Muscle layer of colon (tissue), 2 donors: ENCODE results near the gene GPR160.

ENCODE experiments used
- H3K27ac ChIP-seq: one replicate; pipeline ENCODE4 v1.7.0; 2013; ENCODE audit warnings: low read depth, mild to moderate bottlenecking, low read length, moderate library complexity
- H3K27me3 ChIP-seq, 2 donors: one replicate each; pipeline ENCODE4 v1.7.0; 2013; ENCODE audit warnings: low read length in 2 of 2, mild to moderate bottlenecking in 2 of 2; ENCODE audit not compliant: insufficient read depth in 2 of 2, control insufficient read depth in 1 of 2
- H3K36me3 ChIP-seq: one replicate; pipeline ENCODE4 v1.7.0; 2013; ENCODE audit warnings: mild to moderate bottlenecking, low read length; ENCODE audit not compliant: insufficient read depth
- H3K4me1 ChIP-seq: one replicate; pipeline ENCODE4 v1.7.0; 2013; ENCODE audit warnings: mild to moderate bottlenecking, low read length; ENCODE audit not compliant: insufficient read depth
- H3K4me3 ChIP-seq, 2 donors: one replicate each; pipeline ENCODE4 v1.7.0; 2013; ENCODE audit warnings: low read length in 2 of 2, low read depth in 1 of 2, mild to moderate bottlenecking in 1 of 2, moderate library complexity in 1 of 2
- H3K9ac ChIP-seq: one replicate; pipeline ENCODE4 v1.7.0; 2013; ENCODE audit warnings: low read length
- H3K9me3 ChIP-seq: one replicate; pipeline ENCODE4 v1.7.0; 2013; ENCODE audit warnings: mild to moderate bottlenecking, low read length
- donor health status: abdominal sarcoma.
- donor health status: Adenocarcinoma of cecum.

The GPR160 gene

GRCh38 chr3:170033489-170033888, 4.3 kb upstream of the GPR160 start:
- H3K27ac ChIP-seq = no peak overlapping the region
- H3K4me1 ChIP-seq = peaks cover 1% of the 10 kb centered on the region
- no peak overlapping the region for H3K4me3 ChIP-seq
- H3K9me3 ChIP-seq = no peaks in the 10 kb centered on the region
- peaks cover under 1 to 27% of the 10 kb centered on the region in 2 donors for H3K27me3 ChIP-seq
- no peaks in the 10 kb centered on the region for H3K36me3 ChIP-seq
- no peak overlapping the region for H3K9ac ChIP-seq

- Histone ChIP-seq H3K27me3 (peaks cover 5 to 40% of the 10 kb centered on the region in 2 donors), H3K4me3 (peak overlapping the region in 1 of 2 donors; percentile 64), H3K36me3 (no peaks in the 10 kb centered on the region), H3K4me1 (peaks cover 4% of the 10 kb centered on the region), H3K27ac (no peak overlapping the region), H3K9me3 (no peaks in the 10 kb centered on the region), H3K9ac (no peak overlapping the region)
Observed at GRCh38 chr3:170038434-170039110, 777 bp downstream of the GPR160 start.

GRCh38 chr3:170040418-170040817, 2.6 kb downstream of the GPR160 start:
- H3K36me3 ChIP-seq = no peaks in the 10 kb centered on the region
- H3K27ac ChIP-seq = no peak overlapping the region
- no peak overlapping the region for H3K4me3 ChIP-seq
- H3K9ac ChIP-seq = no peak overlapping the region
- H3K9me3 ChIP-seq = no peaks in the 10 kb centered on the region
- peaks cover 5 to 40% of the 10 kb centered on the region in 2 donors for H3K27me3 ChIP-seq
- H3K4me1 ChIP-seq = peaks cover 4% of the 10 kb centered on the region

- no peak overlapping the region for H3K9ac ChIP-seq
- H3K27ac ChIP-seq = no peak overlapping the region
- no peaks in the 10 kb centered on the region for H3K36me3 ChIP-seq
- peaks cover 3% of the 10 kb centered on the region for H3K4me1 ChIP-seq
- H3K4me3 ChIP-seq = no peak overlapping the region
- peaks cover 4 to 13% of the 10 kb centered on the region in 2 donors for H3K27me3 ChIP-seq
- H3K9me3 ChIP-seq = no peaks in the 10 kb centered on the region
Observed at GRCh38 chr3:170043506-170043905, 5.7 kb downstream of the GPR160 start.

GRCh38 chr3:170044271-170044670, 6.5 kb downstream of the GPR160 start:
- peaks cover 0 to 5% of the 10 kb centered on the region in 2 donors for H3K27me3 ChIP-seq
- no peaks in the 10 kb centered on the region for H3K4me1 ChIP-seq
- H3K9me3 ChIP-seq = no peaks in the 10 kb centered on the region
- no peak overlapping the region for H3K4me3 ChIP-seq
- H3K9ac ChIP-seq = no peak overlapping the region
- H3K36me3 ChIP-seq = no peaks in the 10 kb centered on the region
- no peak overlapping the region for H3K27ac ChIP-seq

- Histone ChIP-seq H3K4me3 (no peak overlapping the region), H3K36me3 (no peaks in the 10 kb centered on the region), H3K9me3 (no peaks in the 10 kb centered on the region), H3K9ac (no peak overlapping the region), H3K27ac (no peak overlapping the region), H3K4me1 (no peaks in the 10 kb centered on the region), H3K27me3 (peaks cover 0 to under 1% of the 10 kb centered on the region in 2 donors)
Observed at GRCh38 chr3:170044795-170045244, 7.0 kb downstream of the GPR160 start.

GRCh38 chr3:170046269-170047132, 8.7 kb downstream of the GPR160 start:
- H3K9ac ChIP-seq = no peak overlapping the region
- no peaks in the 10 kb centered on the region for H3K4me1 ChIP-seq

GRCh38 chr3:170047133-170047404, 9.3 kb downstream of the GPR160 start:
- no peak overlapping the region for H3K4me3 ChIP-seq
- no peaks in the 10 kb centered on the region for H3K9me3 ChIP-seq
- H3K27me3 ChIP-seq = no peaks in the 10 kb centered on the region
- no peaks in the 10 kb centered on the region for H3K36me3 ChIP-seq
- H3K9ac ChIP-seq = no peak overlapping the region
- no peaks in the 10 kb centered on the region for H3K4me1 ChIP-seq
- no peak overlapping the region for H3K27ac ChIP-seq

More at GRCh38 chr3:170046269-170047132, 8.7 kb downstream of the GPR160 start:
- Histone ChIP-seq H3K9me3 (no peaks in the 10 kb centered on the region), H3K36me3 (no peaks in the 10 kb centered on the region), H3K27ac (no peak overlapping the region), H3K4me3 (no peak overlapping the region), H3K27me3 (no peaks in the 10 kb centered on the region)

- no peaks in the 10 kb centered on the region for H3K9me3 ChIP-seq
- H3K9ac ChIP-seq = no peak overlapping the region
- no peak overlapping the region for H3K27ac ChIP-seq
- no peaks in the 10 kb centered on the region for H3K36me3 ChIP-seq
- no peak overlapping the region for H3K4me3 ChIP-seq
- H3K4me1 ChIP-seq = no peaks in the 10 kb centered on the region
- no peaks in the 10 kb centered on the region for H3K27me3 ChIP-seq
Observed at GRCh38 chr3:170049146-170050000, 11.6 kb downstream of the GPR160 start.

- Histone ChIP-seq H3K9ac (no peak overlapping the region), H3K36me3 (no peaks in the 10 kb centered on the region), H3K4me3 (no peak overlapping the region), H3K27me3 (no peaks in the 10 kb centered on the region), H3K27ac (no peak overlapping the region), H3K4me1 (no peaks in the 10 kb centered on the region), H3K9me3 (no peaks in the 10 kb centered on the region)
Observed at GRCh38 chr3:170050753-170051152, 13.0 kb downstream of the GPR160 start.

GRCh38 chr3:170052398-170052797, 14.6 kb downstream of the GPR160 start:
- Histone ChIP-seq H3K4me3 (no peak overlapping the region), H3K9me3 (no peaks in the 10 kb centered on the region), H3K27me3 (no peaks in the 10 kb centered on the region), H3K27ac (no peak overlapping the region), H3K36me3 (no peaks in the 10 kb centered on the region), H3K4me1 (no peaks in the 10 kb centered on the region), H3K9ac (no peak overlapping the region)
